VCaP (cell line): ENCODE measurements around the gene ZNF440.

Experiments used
- H3K27ac ChIP-seq: fragments of 450-650 bp; 2 replicates; pipeline ENCODE4 v1.5.1; 2017
- CTCF ChIP-seq: fragments of 450-650 bp; conservative IDR thresholded peaks from 2 replicates; pipeline ENCODE4 v1.5.1; 2017; ENCODE audit warnings: mild to moderate bottlenecking, moderate library complexity

ZNF440 gene

DNA sequence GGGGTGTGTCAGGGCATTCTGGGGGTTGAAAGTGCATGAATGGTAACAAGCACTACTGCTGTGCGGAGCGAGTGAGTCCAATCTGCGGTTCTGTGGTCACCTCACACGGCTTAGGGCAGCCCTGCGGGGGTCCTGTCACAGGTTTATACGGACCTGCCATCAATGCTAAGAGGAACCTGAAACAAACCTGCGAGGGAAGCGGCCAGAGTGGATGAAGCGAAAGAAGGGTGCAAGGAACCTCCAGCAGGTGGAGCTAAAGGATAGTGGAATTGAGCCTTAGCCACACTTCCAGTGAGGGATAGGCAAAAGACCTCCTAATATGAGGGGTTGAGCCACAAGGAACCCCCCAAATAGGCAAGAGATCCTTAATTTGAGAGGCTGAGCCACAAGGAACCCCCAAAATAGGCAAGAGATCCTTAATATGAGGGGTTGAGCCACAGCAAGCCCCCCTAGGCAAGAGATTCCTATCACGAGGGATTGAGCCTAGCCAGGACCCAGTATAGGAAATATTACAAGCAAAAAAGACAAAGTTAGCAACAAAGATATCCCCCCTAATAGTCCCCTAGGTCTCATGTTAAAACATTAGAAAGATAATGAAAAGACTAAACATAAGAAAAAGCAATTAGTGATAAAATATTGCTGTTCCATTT, 67.2 kb downstream of the ZNF440 start:
- peak; percentile 79 for TF ChIP-seq CTCF
- H3K27ac ChIP-seq, result no peak overlapping the region

- H3K27ac ChIP-seq, result no peak overlapping the region
- TF ChIP-seq CTCF, result no peak
Observed at GRCh38 chr19:11882606-11883005, 68.5 kb downstream of the ZNF440 start.
